HG03159 (cell line): ENCODE results near the gene TSPAN31.

Source experiments
- ATAC-seq: cut with Tn5 transposase; IDR thresholded peaks from one replicate; pipeline ENCODE4 v1.9.1; 2021; ENCODE audit warnings: mild to moderate bottlenecking, moderate library complexity; ENCODE audit not compliant: unreplicated experiment

TSPAN31 gene

GRCh38 chr12:57744777-57745484, at the start of gene TSPAN31:
Gene TSPAN31 (plus strand): TSS chr12:57745039. CDS start chr12:57745155, 116 bp downstream.
- peak; percentile 81 for ATAC-seq

- ATAC-seq: no peak
Measured at GRCh38 chr12:57695770-57696432, 48.9 kb upstream of the TSPAN31 start.

DNA sequence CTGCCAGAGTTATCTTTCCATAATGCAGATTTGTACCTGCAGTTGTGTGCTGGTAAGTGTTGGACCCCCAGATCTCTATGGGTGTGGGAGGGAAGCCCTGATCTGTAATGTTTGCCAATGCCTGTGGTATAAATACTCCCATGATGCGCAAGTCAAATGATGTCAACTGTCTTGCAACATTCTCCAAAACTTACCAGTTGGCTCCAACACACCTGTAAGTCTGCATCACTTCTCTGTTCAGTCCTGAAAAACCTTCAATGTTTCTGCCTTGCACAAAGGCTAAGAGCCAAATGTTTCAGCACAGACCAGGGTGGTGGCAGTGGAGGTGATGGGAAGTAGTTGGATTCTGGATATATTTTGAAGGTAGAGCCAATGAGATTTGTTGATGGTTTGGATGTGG, 47.8 kb upstream of the TSPAN31 start:
- ATAC-seq: no peak

- no peak for ATAC-seq
Measured at GRCh38 chr12:57698414-57698813, 46.4 kb upstream of the TSPAN31 start.

GRCh38 chr12:57700317-57700716, 44.5 kb upstream of the TSPAN31 start:
- ATAC-seq: no peak

DNA sequence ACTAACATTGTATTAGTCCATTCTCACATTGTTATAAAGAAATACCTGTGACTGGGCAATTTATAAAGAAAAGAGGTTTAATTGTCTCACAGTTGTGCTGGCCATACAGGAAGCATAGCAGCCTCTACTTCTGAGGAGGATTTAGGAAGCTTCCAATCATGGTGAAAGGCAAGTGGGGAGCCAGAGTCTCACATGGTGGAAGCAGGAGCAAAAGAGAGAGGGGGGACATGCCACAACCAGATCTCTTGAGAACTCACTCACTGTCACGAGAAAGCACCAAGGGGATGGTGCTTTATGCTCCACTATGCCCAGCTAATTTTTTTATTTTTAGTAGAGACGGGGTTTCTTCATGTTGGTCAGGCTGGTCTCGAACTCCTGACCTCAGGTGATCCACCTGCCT, 37.6 kb upstream of the TSPAN31 start:
- ATAC-seq: no peak

- ATAC-seq: no peak
Measured at GRCh38 chr12:57708296-57708695, 36.5 kb upstream of the TSPAN31 start.

GRCh38 chr12:57712701-57713100, 32.1 kb upstream of the TSPAN31 start:
- ATAC-seq: no peak

GRCh38 chr12:57713209-57713608, 31.6 kb upstream of the TSPAN31 start:
- ATAC-seq: no peak

DNA sequence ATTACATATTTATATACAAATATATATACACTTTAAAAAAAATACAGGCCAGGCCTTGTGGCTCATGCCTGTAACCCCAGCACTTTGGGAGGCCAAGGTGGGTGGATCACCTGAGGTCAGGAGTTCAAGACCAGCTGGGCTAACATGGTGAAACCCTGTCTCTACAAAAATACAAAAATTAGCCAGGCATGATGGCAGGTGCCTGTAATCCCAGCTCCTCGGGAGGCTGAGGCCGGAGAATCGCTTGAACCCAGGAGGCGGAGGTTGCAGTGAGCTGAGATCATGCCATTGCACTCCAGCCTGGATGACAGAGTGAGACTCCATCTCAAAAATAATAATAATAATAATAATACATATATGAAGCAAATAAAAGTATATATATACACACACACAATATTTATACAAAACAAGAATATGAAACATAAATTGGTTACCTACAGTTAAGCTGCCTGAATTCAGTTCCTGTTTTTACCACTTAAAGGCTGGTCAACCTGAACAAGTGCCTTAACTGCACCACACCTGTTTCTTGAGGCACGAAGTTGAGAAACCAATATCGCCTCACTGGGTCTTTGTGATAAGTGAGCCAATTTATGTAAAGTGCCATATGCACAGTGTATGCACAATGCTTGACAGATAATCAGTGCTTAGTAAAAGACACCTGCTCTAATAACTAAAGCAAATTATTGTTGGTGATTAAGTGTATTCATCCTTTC, 29.6 kb upstream of the TSPAN31 start:
- ATAC-seq: peak; percentile 63

- no peak for ATAC-seq
Measured at GRCh38 chr12:57715786-57716185, 29.1 kb upstream of the TSPAN31 start.

- no peak for ATAC-seq
Measured at GRCh38 chr12:57716305-57716704, 28.5 kb upstream of the TSPAN31 start.

DNA sequence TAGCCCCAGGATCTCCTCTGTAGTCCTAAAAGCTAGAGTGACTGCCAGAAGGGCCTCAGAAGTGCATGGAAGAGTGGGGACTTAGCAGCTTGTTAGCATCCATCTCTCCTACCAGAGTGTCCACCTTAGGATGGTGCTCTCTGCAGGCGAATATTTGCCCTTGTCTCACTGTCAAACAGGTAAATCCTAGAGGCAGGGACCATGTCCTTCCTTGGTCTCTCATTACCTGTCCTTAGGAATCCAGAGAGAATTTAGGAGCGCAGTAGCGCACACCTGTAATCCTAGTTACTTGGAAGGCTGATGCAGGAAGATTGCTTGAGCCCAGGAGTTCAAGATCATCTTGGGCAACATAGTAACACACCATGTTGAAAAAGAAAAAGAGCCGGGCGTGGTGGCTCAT, 27.7 kb upstream of the TSPAN31 start:
- no peak for ATAC-seq

DNA sequence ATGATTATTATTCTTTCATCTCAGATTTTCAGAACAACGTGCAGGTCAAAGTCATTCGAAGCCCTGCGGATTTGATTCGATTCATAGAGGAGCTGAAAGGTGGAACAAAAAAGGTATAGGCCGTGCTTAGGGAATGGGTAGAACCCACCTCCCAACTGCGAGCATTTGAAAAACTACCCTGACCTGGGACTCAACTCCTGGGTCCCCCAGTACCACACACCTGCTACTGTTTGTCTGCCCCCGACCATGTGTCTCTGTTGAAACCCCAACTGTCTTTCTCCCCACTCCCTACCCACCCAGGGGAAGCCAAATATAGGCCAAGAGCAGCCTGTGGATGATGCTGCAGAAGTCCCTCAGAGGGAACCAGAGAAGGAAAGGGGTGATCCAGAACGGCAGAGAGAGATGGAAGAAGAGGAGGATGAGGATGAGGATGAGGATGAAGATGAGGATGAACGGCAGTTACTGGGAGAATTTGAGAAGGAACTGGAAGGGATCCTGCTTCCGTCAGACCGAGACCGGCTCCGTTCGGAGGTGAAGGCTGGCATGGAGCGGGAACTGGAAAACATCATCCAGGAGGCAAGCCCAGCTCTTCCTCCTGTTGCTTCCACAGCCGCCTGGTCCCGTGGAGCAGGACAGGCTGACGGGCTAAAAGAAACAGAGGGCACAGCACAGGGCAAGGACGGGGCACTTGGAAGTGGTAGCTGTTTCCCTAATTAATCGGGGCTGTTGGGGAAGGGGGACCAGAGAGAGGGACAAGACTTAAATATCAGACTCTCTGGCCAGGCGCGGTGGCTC, 26.8 kb upstream of the TSPAN31 start:
- ATAC-seq: no peak

DNA sequence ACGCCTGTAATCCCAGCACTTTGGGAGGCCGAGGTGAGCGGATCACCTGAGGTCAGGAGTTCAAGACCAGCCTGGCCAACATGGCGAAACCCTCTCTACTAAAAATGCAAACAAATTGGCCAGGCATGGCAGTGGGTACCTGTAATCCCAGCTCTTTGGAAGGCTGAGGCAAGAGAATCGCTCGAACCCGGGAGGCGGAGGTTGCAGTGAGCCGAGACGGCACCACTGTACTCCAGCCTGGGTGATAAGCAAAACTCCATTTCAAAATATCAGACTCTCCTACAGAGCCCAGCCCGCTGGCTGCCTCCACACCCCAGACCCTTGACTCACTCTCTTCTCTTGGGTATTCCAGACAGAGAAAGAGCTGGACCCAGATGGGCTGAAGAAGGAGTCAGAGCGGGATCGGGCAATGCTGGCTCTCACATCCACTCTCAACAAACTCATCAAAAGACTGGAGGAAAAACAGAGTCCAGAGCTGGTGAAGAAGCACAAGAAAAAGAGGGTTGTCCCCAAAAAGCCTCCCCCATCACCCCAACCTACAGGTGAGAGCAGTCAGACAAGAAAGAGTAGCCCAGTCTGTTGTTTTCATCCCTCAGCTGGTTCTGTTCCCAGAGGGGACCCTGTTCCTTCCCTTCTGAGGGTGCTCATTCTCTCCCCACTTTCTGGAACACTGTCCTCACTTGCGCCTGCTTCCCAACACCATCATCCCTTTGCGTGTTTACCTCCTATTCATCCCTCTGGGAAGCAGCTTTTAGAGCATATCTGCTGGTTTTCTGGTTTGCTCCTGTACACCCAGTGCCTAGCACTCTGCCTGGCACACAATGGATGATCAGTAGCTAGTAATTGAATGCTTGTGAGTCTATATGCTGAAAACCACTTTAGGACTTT, 26.0 kb upstream of the TSPAN31 start:
- no peak for ATAC-seq

- no peak for ATAC-seq
Measured at GRCh38 chr12:57719777-57720605, 24.8 kb upstream of the TSPAN31 start.

DNA sequence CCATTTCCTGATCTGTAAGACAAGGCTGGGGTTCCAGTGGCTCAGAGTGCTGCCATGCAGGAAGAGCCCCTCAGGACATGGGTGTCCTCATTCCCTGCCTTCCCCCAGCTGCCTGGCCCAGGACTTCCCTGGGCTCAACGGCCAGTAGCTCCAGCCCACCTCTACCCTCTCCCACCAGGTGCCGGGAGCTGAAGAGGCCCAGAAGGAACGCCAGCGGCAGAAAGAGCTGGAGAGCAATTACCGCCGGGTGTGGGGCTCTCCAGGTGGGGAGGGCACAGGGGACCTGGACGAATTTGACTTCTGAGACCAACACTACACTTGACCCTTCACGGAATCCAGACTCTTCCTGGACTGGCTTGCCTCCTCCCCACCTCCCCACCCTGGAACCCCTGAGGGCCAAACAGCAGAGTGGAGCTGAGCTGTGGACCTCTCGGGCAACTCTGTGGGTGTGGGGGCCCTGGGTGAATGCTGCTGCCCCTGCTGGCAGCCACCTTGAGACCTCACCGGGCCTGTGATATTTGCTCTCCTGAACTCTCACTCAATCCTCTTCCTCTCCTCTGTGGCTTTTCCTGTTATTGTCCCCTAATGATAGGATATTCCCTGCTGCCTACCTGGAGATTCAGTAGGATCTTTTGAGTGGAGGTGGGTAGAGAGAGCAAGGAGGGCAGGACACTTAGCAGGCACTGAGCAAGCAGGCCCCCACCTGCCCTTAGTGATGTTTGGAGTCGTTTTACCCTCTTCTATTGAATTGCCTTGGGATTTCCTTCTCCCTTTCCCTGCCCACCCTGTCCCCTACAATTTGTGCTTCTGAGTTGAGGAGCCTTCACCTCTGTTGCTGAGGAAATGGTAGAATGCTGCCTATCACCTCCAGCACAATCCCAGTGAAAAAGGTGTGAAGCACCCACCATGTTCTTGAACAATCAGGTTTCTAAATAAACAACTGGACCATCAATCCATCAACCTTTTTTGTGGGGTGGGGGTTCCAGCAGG, 23.9 kb upstream of the TSPAN31 start:
- ATAC-seq: no peak
